ENCODE data around the gene NAP1L4.

Gene NAP1L4, protein sequence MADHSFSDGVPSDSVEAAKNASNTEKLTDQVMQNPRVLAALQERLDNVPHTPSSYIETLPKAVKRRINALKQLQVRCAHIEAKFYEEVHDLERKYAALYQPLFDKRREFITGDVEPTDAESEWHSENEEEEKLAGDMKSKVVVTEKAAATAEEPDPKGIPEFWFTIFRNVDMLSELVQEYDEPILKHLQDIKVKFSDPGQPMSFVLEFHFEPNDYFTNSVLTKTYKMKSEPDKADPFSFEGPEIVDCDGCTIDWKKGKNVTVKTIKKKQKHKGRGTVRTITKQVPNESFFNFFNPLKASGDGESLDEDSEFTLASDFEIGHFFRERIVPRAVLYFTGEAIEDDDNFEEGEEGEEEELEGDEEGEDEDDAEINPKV

DNA sequence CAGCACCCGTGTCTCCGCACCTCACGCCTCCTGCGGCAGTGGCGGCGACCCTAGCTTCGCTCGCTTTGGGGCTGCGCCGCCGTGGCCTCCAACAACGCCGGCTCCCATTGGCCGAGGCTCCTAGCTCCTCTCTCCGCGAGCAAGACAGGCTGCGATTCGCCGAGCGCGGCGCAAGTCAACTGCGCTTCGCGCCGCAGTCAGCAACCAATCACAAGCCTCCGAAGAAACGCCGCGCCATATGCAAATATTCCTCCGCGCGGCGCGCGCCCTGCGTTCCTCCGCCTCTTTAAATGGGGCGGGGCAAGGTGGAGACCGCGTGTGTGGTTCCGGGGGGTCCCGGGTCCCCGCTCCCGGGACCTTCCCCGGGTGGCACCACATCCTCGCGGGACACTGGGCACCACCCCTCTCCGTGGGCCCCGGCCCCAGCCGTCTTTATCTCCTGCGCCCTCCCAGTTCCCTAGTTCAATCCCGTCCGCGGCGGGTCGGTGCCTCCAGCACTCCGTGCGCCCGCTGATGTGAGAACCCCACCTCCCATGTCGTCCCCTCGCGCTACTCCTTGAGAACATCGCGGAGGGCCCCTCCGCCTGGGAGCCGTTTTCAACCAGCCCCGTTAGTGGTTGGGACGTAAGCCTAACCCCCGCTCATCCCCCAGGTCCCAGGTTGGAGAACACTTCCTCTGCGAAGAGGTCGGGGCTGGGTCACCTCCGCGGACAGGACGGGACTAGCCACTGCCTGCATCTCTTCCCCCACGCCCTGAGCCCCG, at the start of gene NAP1L4:
NAP1L4 (minus strand) TSS at position 96 of the 763 bp plus-strand sequence. CDS start 13,109 bp downstream, outside the sequence.
- peak; percentile 90 to 92 for DNase-seq (ENCODE audit: low read depth in 1 of 2, low spot score in 1 of 2)

DNA sequence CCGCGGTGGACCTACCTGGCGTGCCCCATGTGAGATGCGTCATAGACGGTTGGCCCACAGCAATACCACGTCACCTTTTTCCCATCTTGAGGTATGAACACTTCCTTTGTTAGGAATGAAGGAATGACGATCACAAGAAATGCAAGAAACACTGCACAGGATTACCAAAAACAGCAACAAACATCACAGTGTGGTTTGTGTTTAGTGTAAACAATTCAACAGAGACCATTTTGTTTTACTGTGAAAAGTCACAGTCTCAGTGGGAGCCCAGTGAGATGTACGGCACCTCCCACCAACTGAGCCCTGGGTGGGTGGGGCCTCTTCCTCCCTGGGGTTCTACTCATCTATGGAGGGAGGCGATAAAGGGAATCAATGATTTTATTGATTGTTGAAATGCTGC, 48.8 kb upstream of the NAP1L4 start:
- no peak for DNase-seq (ENCODE audit: low read depth in 1 of 2, low spot score in 1 of 2)

DNA sequence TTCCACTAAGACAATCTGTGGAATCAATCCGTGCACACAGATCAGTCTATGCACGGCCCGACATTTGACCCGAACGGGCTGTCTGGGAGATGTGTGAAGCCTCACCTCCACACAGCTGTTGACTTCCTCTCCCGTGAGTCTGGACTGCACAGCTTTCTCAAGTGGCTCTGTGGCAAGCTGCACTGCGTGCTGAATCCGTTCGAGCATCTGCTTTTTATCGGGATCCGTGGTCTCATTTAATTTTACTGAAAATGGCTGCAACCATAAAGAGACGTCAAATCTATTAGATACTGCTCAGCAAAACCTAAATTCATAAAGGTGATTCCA, 45.8 kb upstream of the NAP1L4 start:
- DNase-seq (ENCODE audit: low read depth in 1 of 2, low spot score in 1 of 2), result no peak

DNA sequence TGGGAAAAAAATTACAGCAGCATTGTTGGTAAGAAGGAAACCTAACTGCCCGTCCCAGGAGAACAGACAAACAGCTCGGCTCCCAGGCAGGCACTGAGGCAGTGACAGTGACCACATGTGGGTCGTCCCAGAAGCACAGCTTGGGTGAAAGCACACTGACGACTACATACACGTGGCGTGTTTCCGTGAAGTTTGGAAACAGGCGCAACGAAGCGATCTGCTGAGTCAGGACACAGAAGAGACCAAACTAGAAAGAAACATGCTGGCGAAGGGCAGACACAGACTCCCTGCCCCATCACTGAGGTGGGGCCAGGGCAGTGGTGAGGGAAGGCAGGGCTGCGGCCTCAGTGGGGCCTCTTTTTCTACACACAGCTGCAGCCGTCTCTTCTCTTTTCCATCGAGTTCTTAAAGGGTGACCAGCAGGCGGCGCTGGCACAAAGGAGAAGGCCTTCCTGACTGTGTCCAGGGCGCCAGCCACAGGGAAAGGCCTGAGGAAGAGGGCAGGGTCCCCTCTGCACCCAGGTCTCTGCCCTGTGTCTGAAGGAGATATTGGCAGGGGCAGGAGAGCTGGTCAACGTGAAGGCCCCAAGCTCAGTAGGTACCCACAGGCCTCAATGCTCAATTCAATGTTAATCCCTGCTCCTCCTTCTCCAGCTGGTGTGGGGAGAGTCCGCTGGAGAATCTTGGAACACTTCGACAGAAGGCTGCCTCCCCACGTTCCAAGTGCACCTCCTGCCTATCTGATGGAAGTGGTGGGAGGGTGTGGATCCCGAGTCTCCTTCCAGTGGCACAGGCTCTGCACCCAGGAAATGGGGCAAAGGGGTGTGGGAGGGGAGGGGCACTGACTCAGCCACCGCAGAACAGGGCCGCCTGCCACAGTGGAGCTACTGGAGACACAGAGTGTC, 45.2 kb upstream of the NAP1L4 start:
- DNase-seq (ENCODE audit: low read depth in 1 of 2, low spot score in 1 of 2), result no peak

DNA sequence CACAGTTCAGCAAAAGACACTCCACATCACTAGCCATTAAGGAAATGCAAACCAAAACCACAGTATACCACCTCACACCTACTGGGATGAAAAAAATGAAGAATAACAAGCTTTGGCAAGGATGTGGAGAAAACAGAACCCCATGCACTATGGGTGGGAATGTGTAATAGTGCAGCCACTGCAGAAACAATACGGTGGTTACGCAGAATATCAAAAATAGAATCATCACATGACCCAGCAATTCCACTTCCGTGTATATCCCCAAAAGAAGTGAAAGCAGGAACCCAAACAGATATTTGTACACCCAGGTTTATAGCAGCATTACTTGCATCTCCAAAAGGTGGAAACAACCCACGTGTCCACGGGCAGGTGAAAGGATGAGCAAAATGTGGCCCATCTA, 44.3 kb upstream of the NAP1L4 start:
- no peak for DNase-seq (ENCODE audit: low read depth in 1 of 2, low spot score in 1 of 2)

DNA sequence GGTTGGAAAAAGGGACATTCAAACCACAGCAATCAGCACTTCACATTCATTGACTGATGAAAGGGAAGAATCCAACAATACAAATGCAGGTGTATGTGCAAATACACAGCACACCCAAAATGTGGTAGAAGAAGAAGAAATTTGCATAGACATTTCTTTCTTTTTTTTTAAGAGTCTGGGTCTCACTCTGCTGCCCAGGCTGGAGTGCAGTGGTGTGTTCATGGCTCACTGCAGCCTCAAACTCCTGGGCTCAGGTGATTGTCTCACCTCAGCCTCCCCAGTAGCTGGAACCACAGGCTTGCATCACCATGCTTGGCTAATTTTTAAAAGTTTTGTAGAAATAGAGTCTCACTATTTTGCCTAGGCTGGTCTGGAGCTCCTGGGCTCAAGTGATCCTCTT, 43.2 kb upstream of the NAP1L4 start:
- no peak for DNase-seq (ENCODE audit: low read depth in 1 of 2, low spot score in 1 of 2)

DNA sequence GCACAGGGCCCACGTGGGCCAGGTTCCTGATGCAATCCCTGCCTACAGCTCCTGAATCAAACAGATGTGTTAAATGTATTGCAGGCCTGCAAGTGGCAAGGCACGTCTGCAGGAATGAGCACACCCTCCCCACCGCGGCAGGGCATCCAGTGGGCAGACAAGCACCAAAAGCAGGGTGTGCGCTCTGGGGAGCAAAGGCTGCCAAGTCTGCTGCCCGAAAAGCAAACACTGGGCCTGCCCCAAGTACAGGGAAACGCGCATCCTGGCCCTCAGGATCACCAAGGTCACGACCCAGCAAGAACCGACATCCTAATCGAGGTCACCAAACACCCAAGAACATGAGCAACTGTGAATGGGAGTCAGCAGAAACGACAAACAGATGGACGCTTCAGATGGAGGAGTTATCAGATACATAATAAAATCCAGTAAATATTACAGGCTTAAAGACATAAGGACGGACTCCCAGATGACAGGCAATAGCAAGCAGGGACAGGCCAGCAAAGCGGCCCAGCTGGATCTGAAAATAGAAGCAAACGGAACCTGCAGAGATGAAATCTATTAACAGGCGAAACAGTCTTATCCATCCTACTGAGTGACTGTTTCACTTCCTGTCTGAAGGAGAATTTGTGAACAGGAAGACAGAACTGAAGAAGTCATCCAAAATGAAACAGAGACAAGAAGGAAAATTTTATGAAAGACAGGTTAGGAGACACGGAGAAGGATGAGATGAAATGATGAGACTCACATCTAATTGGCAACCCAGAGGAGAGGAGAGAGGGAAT, 38.4 kb upstream of the NAP1L4 start:
- DNase-seq (ENCODE audit: low read depth in 1 of 2, low spot score in 1 of 2), result no peak

GRCh38 chr11:3028813-3029212, 36.7 kb upstream of the NAP1L4 start:
- DNase-seq (ENCODE audit: low read depth in 1 of 2, low spot score in 1 of 2), result no peak

- no peak for DNase-seq (ENCODE audit: low read depth in 1 of 2, low spot score in 1 of 2)
These were observed 34.7 kb upstream of the NAP1L4 start for GRCh38 chr11:3026803-3027202.

GRCh38 chr11:3022982-3023381, 30.9 kb upstream of the NAP1L4 start:
- DNase-seq (ENCODE audit: low read depth in 1 of 2, low spot score in 1 of 2), result no peak

GRCh38 chr11:3022300-3022967, 30.3 kb upstream of the NAP1L4 start:
- no peak for DNase-seq (ENCODE audit: low read depth in 1 of 2, low spot score in 1 of 2)

DNA sequence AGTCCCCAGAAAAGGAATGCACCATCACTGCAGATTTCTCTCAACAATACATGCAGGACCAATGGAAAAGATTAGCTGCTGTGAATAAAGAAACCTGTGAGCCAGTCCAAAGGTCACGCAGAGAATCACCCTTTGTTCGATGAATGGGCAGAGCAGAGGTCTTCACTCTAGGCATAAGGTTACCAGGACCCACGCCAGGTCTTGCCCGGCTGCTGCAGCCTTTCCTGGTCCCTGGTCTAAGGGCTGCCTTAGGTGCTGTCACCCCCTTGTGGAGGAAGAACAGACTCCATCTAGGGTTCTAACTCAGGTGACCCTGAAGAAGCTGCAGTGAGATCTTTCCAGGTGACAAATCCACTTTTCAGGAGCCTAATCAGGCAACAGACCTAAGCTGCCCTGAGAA, 29.0 kb upstream of the NAP1L4 start:
- no peak for DNase-seq (ENCODE audit: low read depth in 1 of 2, low spot score in 1 of 2)

- DNase-seq (ENCODE audit: low read depth in 1 of 2, low spot score in 1 of 2), result no peak
These were observed 27.9 kb upstream of the NAP1L4 start for GRCh38 chr11:3020011-3020410.

GRCh38 chr11:3018596-3018995, 26.5 kb upstream of the NAP1L4 start:
- DNase-seq (ENCODE audit: low read depth in 1 of 2, low spot score in 1 of 2), result no peak

DNA sequence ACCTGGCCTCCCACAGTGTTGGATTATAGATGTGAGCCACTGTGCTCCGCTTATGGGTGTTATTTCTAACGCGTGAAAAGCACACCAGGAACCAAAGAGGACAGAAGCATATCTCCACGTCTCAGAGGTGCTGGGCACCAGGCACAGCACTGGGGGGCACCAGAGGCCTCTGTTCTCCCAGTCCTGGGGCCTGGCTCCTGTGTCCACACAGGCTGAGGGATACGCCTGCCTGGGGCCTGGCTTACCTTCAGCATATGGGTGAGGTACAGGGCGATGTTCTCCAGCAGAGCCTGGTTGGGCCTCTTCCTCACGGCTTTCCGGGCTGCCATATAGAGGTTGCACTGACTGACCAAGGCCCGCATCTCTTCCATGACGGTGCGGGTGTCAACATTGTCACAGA, 24.7 kb upstream of the NAP1L4 start:
- DNase-seq (ENCODE audit: low read depth in 1 of 2, low spot score in 1 of 2), result no peak

GRCh38 chr11:3015796-3016195, 23.7 kb upstream of the NAP1L4 start:
- no peak for DNase-seq (ENCODE audit: low read depth in 1 of 2, low spot score in 1 of 2)

DNA sequence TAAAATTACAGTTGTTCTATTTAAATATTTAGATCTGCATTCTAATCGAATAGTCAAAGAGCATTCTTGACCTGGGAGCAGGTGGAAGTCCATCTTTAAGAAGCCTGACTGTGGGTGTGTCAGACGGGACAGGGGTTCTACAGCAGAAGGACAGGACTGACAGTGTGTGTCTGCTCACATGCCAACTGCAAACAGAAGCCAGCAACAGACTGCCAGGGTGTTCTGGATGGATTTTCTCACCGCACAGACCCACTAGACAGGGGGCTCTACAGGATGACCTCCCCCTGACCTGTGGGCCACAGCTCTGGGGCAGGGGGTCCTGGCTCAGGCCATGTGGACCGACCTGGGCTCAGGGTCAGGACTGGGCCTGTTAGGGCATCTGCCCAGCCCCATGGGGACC, 22.8 kb upstream of the NAP1L4 start:
- DNase-seq (ENCODE audit: low read depth in 1 of 2, low spot score in 1 of 2), result no peak

GRCh38 chr11:3014057-3014938, 22.2 kb upstream of the NAP1L4 start:
- DNase-seq (ENCODE audit: low read depth in 1 of 2, low spot score in 1 of 2), result no peak

Data from activated CD4-positive, alpha-beta T cell treated with anti-CD3 and anti-CD28 coated beads, Interleukin-2, amount 50 U/mL, for 24 hours (primary cell).